NT2/D1 (cell line): ENCODE data around the gene ABCA4.

Source experiments
- SUZ12 ChIP-seq: IDR thresholded peaks from 2 replicates; pipeline ENCODE4 v1.6.1; 2011; ENCODE audit not compliant: insufficient read length, insufficient read depth; ENCODE audit errors: extremely low read depth
- YY1 ChIP-seq: IDR thresholded peaks from 2 replicates; pipeline ENCODE4 v1.6.1; 2011; ENCODE audit not compliant: insufficient read length, insufficient read depth
- ZNF274 ChIP-seq: IDR thresholded peaks from 2 replicates; pipeline ENCODE4 v1.6.1; 2011; ENCODE audit warnings: mild to moderate bottlenecking, low read depth, low read length

- TF ChIP-seq YY1 (no peak), ZNF274 (no peak), SUZ12 (no peak)
These were observed 139.7 kb downstream of the ABCA4 start for GRCh38 chr1:93981274-93981667.
